GM21515 (cell line): ENCODE results near the gene UPP2.

Source experiments
- ATAC-seq: cut with Tn5 transposase; IDR thresholded peaks from one replicate; pipeline ENCODE4 v1.9.1; 2021; ENCODE audit not compliant: unreplicated experiment

Gene UPP2

DNA sequence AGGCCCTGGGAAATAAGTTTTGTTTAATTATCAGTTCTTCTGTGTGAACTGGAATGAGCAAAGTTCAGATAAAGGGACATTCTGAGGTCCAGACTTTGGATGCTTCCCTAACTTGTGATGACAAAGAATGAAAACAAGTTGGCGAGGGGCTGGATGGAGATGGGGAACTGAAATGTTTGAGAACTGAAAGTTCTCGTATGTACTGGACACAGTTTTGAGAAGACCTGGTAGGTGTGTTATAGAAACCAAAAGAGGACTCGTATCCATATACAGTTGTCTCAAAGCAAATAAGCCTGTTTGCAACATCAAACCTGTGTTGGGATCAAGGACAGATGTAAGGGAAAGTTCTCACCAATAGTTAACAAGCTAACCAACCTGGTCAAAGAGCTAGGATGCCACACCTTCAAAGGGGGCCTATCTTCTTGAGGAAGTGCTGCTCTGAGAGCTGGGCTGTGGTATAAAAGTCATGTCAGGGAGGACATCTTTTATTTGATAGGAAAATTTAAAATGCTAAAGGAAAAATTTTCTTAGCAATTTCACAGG, at the start of gene UPP2:
TSS of gene UPP2 (plus strand) at position 493 of the 543 bp plus-strand sequence. CDS start 188 bp downstream, outside the sequence.
- no peak for ATAC-seq

DNA sequence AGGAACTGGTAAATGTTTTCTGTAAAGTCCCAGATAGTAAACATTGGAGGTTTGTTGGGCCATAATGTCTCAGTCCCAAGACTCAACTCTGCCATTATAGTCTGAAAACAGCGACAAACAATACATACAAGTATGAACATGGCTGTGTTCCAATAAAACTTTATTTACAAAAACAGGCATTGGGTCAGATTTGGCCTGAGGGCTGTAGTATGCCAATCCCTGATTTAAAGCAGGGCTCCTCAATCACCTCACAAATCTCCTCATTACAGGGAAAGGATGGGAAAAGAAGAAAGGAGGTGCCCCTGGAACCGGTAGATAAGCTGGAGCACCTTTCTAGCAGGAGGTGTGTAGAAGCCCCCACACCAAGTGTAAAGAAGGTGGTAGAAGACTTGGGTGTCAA, 48.9 kb upstream of the UPP2 start:
- ATAC-seq, result no peak

DNA sequence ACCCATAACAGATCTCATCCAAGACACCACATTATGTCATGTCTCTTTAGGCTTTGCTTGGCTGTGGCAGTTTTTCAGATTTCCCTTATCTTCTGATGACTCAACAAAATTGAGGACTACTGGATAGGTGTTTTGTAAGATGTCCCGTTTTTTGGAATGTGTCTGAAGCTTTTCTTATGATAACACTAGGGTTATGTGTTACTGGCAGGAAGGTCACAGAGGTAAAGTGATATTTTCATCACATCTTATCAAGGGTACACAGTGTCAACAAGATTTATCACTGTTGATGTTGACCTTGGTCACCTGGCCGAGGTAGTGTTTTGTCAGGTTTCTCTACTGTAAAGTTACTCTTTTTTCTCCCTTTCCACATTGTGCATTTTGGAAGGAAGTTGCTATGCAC, 44.8 kb upstream of the UPP2 start:
- ATAC-seq, result no peak

DNA sequence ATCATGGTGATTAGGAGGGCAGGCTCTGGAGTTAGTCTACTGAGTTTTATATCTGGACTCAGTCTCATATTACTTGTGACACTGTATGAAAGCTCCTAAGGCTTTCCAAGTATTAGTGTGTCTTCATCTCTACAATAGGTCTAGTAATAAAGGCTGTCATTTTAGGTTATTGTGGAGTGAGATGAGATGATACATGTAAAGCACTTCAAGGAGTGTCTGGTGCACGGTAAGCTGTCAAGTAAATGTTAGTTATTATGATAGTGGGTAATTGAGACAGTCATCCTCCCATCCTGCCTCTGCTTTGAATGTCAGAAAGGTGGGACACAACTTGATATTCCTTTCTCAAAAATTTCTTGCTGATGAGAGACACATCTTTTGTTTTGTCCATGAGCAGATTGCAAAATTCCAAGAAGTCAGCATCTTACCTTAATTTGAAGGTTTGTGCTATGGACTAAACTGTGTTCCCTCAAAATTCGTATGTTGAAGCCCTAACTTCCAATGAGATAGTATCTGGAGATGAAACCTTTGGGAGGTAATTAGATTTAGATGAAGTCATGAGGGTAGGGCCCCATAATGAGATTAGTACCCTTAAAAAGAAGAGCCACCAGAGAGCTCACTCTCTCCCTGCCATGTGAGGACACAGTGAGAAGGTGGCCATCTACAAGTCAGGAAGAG, 41.4 kb upstream of the UPP2 start:
- ATAC-seq, result no peak

DNA sequence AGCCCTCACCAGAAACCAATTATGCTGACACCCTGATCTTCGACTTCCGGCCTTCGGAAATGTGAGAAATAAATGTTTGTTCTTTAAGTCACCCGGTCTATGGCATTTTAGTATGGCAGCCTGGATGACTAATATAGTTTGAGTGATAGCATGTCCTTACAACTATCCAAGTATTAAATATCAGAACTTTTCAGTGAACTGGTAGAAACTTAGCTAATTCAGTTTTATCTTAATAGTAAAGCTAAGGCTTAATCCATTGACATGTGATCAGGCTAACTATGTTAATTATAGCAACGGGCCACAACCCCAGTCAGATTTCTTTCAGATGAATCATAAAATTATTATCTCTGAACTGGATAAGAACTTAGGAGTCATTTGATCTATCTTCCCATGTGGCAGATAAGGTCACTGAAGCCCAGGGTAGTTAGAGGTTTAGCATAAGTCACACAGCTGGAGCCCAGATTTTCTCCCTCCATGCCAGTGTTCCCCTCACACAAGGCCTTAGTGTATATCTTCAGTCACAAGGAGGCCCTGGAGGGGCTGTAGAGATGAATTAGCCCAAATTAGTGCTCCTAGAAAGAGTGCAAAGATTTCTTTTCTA, 40.7 kb upstream of the UPP2 start:
- ATAC-seq, result no peak

DNA sequence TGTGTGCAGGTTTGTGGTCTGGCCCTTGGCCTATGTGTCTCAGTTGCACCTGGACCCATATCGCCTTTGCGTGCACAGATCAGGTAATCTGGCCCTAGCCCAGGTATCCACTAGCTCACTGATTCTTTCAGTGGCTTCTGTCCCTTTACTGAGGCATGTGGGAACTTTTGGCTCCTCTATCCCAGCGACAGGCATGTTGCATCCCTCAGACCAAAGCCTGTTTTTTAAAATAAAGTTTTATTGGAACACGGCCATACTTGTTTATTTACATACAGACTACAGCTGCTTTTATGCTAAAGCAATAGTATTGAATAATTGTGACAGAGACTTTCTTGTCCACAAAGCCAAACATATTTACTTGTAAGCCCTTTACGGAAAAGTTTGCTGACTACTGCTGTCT, 39.9 kb upstream of the UPP2 start:
- ATAC-seq, result no peak

DNA sequence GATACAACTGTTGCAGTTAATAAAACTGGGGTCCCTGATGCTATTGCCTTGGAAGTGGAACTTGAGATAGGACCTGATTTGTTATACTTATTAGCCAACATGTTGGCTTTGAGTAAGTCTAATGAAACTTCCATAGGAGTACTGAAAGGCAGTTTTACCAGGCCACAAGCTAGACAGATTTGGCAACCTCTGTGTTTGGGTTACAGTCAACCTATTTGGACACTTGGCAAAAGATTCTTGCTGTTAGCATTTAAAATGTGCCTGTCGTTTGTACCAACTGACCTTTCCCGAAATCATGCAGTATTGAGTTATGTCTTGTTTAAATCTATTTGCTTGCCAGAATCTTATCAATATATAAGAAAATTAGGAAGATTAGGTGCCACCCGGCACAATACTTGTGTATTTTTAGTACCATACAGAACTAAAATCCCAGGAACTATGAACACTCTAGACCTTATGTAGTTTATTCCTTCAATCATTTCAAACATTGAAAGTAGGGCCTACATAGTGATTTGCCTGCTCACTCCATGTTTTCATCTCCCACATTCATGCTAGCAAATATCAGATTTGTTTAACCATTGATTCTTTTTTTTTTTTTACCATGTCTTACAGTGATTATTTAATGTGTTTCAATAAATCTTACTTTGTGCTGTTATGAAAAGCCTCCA, 35.5 kb upstream of the UPP2 start:
- ATAC-seq, result no peak

DNA sequence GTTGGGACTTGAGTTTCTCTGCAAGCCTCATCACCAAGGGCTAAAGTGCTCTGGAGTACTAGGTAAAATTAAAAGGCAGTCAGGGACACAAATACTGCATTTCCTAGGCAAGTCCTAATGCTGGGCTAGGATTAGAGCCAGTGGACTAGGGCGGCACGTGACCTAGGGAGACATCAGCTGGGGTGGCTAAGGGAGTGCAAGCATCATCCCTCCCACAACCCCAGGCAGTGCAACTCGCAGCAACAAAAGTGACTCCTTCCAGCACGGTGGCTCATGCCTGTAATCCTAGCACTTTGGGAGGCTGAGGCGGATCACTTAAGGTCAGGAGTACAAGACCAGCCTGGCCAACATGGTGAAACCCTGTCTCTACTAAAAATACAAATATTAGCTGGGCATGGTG, 30.7 kb upstream of the UPP2 start:
- ATAC-seq, result no peak

DNA sequence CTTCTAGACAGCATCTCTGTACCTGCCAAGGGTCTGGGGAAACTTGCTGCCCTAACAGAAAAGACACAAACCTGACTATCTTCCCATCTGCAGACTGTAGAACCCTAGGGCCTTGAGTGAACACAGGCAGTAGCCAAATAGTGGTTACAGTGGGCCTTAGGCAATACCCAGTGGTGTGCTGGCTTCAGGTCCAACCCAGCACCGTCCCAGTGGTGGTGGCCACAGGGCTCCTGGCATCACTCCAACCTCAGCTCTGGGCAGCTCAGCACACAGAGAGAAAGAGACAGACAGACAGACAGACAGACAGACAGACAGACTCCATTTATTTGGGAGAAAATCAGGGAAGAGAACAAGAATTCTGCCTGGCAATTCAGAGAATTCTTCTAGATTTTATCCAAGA, 29.3 kb upstream of the UPP2 start:
- ATAC-seq, result no peak

DNA sequence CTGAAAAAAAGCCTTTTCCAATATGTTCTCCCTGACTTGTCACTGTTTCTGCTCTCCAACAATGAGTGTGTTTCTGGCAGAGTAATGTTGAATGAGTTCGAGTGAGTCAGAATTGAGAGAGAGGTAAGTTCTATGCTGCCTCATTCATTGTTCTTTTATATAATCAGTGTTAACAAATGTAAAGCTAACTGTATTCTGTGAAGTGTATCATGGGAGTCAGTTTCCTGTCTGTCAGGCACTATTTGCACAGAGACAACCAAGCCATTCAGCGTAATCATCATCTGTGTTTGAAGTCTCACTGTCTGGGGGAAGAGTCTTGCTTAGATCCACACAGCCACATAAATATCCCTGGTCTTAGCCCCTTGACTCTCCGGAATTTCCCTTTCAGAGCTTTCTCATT, 22.0 kb upstream of the UPP2 start:
- ATAC-seq, result no peak

DNA sequence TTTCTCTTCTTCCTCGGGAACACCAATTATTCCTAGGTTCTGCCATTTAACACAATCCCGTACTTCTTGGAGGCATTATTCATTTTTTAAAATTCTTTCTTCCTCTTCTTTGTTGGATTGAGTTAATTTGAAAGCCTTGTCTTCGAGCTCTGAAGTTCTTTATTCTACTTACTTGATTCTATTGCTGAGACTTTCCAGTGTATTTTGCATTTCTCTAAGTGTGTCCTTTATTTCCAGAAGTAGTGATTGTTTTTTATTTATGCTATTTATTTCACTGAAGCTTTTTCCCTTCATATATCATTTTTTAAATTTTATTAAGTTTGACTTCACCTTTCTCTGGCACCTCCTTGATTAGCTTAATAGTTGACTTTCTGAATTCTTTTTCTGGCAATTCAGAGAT, 13.6 kb upstream of the UPP2 start:
- ATAC-seq, result no peak

DNA sequence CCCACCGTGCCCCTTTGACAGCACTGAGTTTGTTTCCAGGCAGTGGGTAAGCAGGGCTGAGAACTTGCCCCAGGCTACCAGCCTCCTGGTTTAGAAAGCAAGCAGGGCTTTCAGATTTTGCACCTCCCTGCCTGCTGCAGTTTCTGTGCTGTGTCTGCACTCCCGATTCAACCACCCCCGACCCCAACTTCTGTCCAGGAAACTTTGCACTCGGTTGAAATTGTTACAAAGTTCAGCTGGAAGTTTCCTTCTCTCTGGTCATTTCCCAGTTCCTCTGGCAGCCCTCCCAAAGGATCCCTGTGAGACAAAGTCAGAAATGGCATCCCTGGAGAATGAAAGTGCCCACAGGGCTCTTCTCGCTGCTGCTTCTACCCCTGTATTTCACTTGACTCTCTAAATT, 12.4 kb upstream of the UPP2 start:
- no peak for ATAC-seq

DNA sequence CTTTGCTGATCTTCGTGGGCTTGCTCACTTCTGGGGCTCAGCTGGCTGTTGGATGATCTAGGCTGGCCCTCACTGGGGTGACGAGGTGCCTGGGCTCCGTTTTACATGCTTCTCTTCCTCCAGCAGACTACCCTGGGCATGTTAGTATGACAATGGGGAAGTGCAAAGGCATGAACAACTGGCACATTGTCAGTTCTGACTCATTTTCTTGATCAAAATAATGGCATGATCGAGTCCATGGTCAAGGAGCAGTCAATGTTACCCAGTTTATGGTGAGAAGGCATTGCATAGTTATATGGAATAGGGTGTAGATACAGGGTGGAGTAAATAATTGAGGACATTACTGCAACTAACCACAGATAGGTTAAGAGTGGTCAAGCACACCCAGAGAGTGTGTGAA, 10.0 kb upstream of the UPP2 start:
- no peak for ATAC-seq

DNA sequence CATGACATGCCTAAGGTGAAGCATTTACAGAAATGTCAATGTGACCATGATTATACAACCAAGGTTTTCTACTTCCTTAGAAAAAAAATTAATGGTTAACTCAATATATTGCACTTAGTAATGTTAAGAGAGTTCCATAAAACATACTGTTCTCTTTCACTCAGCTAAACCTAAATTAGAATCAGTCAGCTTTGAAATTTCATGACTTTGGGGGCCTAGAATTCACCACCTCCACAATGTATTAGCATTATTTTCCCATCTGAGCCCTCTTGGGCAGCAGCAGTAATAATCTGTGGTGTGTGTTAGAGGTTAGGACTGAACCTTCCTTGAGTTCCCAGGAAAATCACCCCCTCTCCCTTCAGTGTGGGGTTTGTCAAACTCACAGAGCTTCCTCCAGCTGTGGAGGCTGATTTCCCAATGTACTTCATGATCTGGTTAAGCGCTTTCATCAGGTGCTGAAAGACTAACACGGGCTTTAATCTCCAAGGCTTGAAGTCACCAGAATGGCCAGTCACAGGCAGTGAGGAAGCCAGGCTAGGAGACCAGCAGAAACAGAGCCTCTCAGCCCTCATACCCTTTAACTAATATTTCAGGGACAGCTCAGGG, 7.1 kb upstream of the UPP2 start:
- no peak for ATAC-seq

DNA sequence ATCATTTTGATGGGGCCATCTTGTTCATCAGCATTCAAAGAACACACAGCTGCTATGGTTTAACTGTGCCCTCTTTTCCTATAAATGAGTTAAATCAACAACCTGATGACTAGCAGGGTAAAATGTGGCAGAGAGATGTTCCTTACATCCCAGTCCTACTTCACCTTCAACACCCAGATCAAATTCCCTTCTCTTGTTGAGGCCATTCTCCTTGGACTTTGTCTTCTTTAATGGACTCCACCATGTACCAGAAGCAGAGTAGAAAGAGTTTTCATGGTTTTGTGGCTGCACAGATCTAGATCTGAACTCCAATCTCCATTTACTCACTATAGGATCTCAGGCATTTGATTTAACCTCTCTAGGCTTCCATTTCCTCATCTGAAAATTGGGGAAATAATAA, 6.4 kb upstream of the UPP2 start:
- ATAC-seq, result no peak

DNA sequence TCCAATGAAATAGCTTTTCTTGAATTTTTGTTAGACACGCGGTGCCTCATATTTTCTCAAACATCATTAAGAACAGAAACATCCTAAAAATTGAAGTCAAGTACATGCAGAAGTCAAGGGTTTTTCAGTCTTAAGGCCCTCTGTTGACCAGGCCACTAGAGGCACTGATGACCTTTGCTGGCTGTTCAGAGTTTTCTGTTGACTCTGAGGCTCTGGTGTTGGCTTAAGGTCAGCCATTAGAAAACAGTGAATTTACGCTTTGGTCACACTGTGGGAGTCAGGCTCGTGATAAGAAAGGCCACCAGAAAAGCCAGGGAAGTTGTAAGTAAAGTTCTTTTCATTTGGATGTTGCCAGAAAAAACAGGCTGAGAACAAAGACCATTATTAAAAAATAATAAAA, 5.8 kb upstream of the UPP2 start:
- ATAC-seq, result no peak

DNA sequence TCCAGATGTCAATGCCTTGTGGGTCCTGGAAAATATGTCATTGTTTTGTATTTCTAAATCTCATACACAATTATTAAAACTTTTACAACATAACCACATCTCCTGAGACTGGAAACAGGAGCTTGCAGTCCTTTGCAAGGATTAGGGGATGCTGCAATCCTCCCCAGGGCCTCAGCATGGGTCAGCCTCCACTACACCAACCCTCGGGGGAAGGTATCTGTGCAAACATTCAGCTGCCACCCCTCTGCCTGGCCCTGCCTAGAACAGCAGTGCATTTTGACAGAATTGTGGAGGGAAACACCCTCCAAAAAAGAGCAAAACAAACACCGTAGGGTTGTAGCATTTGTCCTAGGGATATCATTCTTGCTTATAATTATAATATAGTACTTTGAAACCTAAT, 4.2 kb upstream of the UPP2 start:
- ATAC-seq, result no peak

DNA sequence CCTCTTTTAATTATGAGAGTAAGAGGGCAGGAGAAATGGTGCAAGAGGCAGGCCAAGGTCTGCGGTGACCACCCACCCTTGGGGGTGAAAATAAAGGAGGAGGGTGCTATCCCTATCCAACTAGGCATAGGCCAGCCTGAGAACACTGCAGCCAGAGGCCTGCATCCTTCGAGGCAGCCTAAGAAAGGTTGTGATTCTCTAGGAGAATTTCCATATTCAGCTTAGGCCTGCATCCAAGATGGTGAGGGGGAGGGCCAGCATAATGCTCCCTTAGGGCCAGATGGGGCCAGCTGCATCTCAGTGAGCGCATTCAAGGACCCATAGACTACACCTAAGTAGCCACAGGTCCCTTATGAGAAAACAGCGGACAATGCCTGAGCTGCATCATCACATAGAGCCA, 3.5 kb upstream of the UPP2 start:
- ATAC-seq, result no peak

DNA sequence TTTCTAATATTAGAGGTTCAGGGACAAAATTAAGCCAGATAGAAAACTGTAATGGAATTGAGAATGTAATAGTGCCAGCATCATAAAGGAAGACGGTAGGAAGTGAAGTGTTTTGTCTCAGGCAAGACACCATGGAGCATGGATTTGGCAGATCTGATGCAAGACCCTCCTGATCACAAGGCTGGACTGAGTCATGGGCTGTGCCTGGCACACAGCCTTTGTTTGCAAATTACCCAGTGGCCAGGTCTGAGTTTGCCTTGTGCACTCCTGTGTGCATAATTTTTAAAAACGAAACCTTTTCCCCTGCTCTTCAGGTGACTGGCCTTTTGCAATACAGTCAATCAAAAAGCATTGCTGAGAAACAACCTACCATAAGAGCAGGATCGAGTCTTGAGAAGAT, 2.0 kb upstream of the UPP2 start:
- ATAC-seq, result no peak

DNA sequence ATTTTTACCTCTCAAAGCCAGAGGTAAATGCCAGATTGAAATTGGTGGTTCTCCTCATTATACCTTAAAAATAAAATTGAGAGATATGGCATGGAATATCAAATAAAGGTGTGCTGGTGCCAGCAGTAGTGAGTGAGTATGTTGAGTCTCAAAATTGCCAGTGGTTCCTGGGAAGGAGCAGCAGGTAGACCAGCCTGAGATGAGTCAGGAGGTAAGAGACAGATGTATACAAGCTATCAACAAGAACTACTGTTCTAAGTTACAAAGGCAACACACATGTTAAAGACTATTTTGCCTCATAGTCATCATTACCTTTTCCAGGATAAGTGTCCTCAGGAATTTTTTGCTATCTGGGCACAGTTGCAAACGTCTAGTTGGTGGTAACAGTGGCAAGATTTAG, 1.3 kb upstream of the UPP2 start:
- no peak for ATAC-seq

DNA sequence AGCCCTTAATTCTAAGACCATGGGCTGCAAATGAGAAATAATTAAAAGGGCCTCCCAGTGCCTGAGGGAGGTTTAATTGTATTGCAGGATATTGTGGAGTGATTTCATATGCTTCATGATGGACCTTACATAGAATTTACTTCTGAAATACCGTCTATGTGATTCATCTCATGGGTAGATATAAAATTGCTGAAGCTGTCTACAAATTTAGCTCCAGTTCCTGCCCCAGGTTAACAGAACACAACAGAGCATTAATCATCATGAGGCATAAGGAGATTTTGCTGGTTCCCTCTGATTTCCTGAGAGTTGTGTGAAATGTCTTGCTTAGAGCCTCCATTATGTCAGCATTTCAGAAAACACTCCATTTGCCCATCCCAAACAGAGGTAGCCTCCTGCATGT, 770 bp downstream of the UPP2 start:
- ATAC-seq, result no peak

DNA sequence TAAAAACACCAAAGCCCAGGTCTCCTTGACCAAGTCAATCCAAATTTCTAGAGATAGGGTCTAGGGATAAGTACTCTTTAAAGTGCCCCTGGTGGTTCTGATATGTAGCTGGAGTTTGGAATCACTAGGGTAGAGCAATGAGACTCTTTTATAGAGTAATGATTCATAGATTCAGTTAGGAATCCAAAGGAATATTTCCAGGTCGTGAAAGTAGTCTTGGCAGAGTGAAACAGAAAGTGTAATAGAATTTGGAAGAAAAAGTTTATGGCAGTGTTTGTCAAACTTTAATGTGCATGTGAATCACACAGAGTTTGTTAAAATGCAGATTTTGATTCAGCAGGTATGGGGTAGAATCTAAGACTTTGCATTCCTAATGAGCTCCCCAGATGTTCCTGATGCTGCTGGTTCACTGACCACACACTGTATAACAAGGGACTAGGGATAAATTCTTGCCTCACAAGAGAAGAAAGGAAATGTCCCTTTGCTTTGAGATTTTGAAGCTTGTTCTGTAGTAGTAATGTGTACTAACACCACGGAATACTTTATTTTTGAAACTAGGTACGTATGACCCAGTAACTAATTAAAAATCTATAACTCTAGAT, 1.8 kb downstream of the UPP2 start:
- no peak for ATAC-seq
